ENCODE results near the gene GJB3.

- TF ChIP-seq EZH2 (IDR thresholded peaks at IDR 0.05; ENCODE audit: borderline replicate concordance, insufficient read depth, low read depth, low read length, poor library complexity, severe bottlenecking) = no peak
- TF ChIP-seq CTCF (IDR thresholded peaks at IDR 0.05) = no peak
Observed at GRCh38 chr1:34816332-34816731, 35.3 kb downstream of the GJB3 start.
